Putamen (tissue), 1 donor: ENCODE measurements around the gene ZNF234.
"Not testable (repeated sequence)": the region's sequence is repeated elsewhere in the genome, so short reads cannot be mapped to it uniquely, and the experiment has no call there.

Experiments
- DNase-seq: peaks from one replicate; pipeline ENCODE4 v3.0.0-alpha.2; 2016; ENCODE audit warnings: low spot score

ZNF234 gene

GRCh38 chr19:44141191-44142058 is at the start of gene ZNF234:
TSS of gene ZNF234 (plus strand) at chr19:44141554. CDS start at chr19:44144633, 3,079 bp downstream.
- DNase-seq: peak; percentile 92

- no peak for DNase-seq
Observed at GRCh38 chr19:44092108-44092507, 49.2 kb upstream of the ZNF234 start.

- peak; percentile 94 for DNase-seq
Observed at GRCh38 chr19:44093931-44094765, 47.2 kb upstream of the ZNF234 start, which contains the start of gene ZNF224. TSS of gene ZNF224 (plus strand) at chr19:44094361. CDS start at chr19:44097874, 3,513 bp downstream.

GRCh38 chr19:44107751-44108150 is 33.6 kb upstream of the ZNF234 start:
- DNase-seq: no peak

- no peak for DNase-seq
Observed at GRCh38 chr19:44109458-44109857, 31.9 kb upstream of the ZNF234 start.

- peak; percentile 53 for DNase-seq
Observed at GRCh38 chr19:44111910-44112463, 29.4 kb upstream of the ZNF234 start.

GRCh38 chr19:44112802-44113137 is 28.6 kb upstream of the ZNF234 start:
- no peak for DNase-seq

- peak; percentile 100 for DNase-seq
Observed at GRCh38 chr19:44113138-44113783, 28.1 kb upstream of the ZNF234 start, which contains the start of gene ZNF225. TSS of gene ZNF225 (plus strand) at chr19:44113399. CDS start at chr19:44115828, 2,429 bp downstream.

- DNase-seq: no peak
Observed at GRCh38 chr19:44113784-44114390, 27.5 kb upstream of the ZNF234 start.

GRCh38 chr19:44121162-44121561 is 20.2 kb upstream of the ZNF234 start:
- DNase-seq: not testable (repeated sequence)

GRCh38 chr19:44131955-44132354 is 9.4 kb upstream of the ZNF234 start:
- no peak for DNase-seq

- no peak for DNase-seq
Observed at GRCh38 chr19:44142059-44142433, 692 bp downstream of the ZNF234 start.

- no peak for DNase-seq
Observed at GRCh38 chr19:44149776-44150175, 8.4 kb downstream of the ZNF234 start.

- no peak for DNase-seq
Observed at GRCh38 chr19:44151491-44151890, 10.1 kb downstream of the ZNF234 start.

GRCh38 chr19:44156475-44156874 is 15.1 kb downstream of the ZNF234 start:
- no peak for DNase-seq

- DNase-seq: no peak
Observed at GRCh38 chr19:44163789-44164188, 22.4 kb downstream of the ZNF234 start.

- DNase-seq: no peak
Observed at GRCh38 chr19:44164327-44164672, 22.9 kb downstream of the ZNF234 start.

GRCh38 chr19:44164673-44165512 is 23.5 kb downstream of the ZNF234 start, which contains the start of gene ZNF226:
TSS of gene ZNF226 (plus strand) at chr19:44165100. CDS start at chr19:44170081, 4,981 bp downstream.
- DNase-seq: peak; percentile 99

GRCh38 chr19:44170660-44171059 is 29.3 kb downstream of the ZNF234 start:
- DNase-seq: not testable (repeated sequence)

- no peak for DNase-seq
Observed at GRCh38 chr19:44176590-44176989, 35.2 kb downstream of the ZNF234 start.

GRCh38 chr19:44180968-44181367 is 39.6 kb downstream of the ZNF234 start:
- no peak for DNase-seq
